H9 (cell line): ENCODE measurements around the gene CD46. TPM values are rescaled to one million over a fixed set of nuclear protein-coding genes. Genes with fewer than 3 reads are reported as not detected.

ENCODE experiments used
- DNase-seq: peaks from one replicate; pipeline ENCODE4 v3.0.0-alpha.2; 2017
- H2AFZ ChIP-seq: one replicate; pipeline ENCODE4 v1.6.1; 2013; ENCODE audit warnings: mild to moderate bottlenecking, low read length, control low read depth, moderate library complexity
- H2AK5ac ChIP-seq: 2 replicates; pipeline ENCODE4 v1.6.1; 2013; ENCODE audit warnings: low read length, control low read depth, mixed read lengths; ENCODE audit not compliant: insufficient read length
- H2BK120ac ChIP-seq: one replicate; pipeline ENCODE4 v1.6.1; 2013; ENCODE audit warnings: low read depth, mild to moderate bottlenecking, low read length, control low read depth, inconsistent platforms; ENCODE audit not compliant: poor library complexity, severe bottlenecking
- H2BK12ac ChIP-seq: 2 replicates; pipeline ENCODE4 v1.6.1; 2013; ENCODE audit warnings: low read length, control low read depth, mixed read lengths, low read depth; ENCODE audit not compliant: insufficient read length
- H2BK15ac ChIP-seq: 2 replicates; pipeline ENCODE4 v1.6.1; 2013; ENCODE audit warnings: low read depth, low read length, control low read depth
- H2BK20ac ChIP-seq: one replicate; pipeline ENCODE4 v1.6.1; 2013; ENCODE audit warnings: low read depth, mild to moderate bottlenecking, low read length, control low read depth, inconsistent platforms; ENCODE audit not compliant: poor library complexity, severe bottlenecking
- H2BK5ac ChIP-seq: 2 replicates; pipeline ENCODE4 v1.6.1; 2013; ENCODE audit warnings: low read length, control low read depth, mixed read lengths; ENCODE audit not compliant: insufficient read length
- H3K14ac ChIP-seq: 2 replicates; pipeline ENCODE4 v1.6.1; 2013; ENCODE audit warnings: low read length, control low read depth; ENCODE audit not compliant: insufficient read depth
- H3K18ac ChIP-seq: 2 replicates; pipeline ENCODE4 v1.6.1; 2013; ENCODE audit warnings: low read depth, mild to moderate bottlenecking, mixed read lengths, low read length, control low read depth; ENCODE audit not compliant: insufficient read length
- H3K23ac ChIP-seq: 2 replicates; pipeline ENCODE4 v1.6.1; 2013; ENCODE audit warnings: low read length, control low read depth, mixed read lengths, low read depth; ENCODE audit not compliant: insufficient read length
- H3K23me2 ChIP-seq: 2 replicates; pipeline ENCODE4 v1.6.1; 2013; ENCODE audit warnings: low read depth, mild to moderate bottlenecking, mixed read lengths, low read length, control low read depth; ENCODE audit not compliant: insufficient read length, poor library complexity, severe bottlenecking
- H3K27ac ChIP-seq: 2 replicates; pipeline ENCODE4 v1.5.1; 2013; ENCODE audit warnings: low read length, control low read depth, mixed read lengths, low read depth; ENCODE audit not compliant: insufficient read length
- H3K27me3 ChIP-seq: 2 replicates; pipeline ENCODE4 v1.6.1; 2013; ENCODE audit warnings: low read length, control low read depth, inconsistent platforms; ENCODE audit not compliant: insufficient read depth
- H3K4ac ChIP-seq: 2 replicates; pipeline ENCODE4 v1.6.1; 2013; ENCODE audit warnings: low read depth, mild to moderate bottlenecking, control low read depth, inconsistent platforms, low read length, moderate library complexity
- H3K4me1 ChIP-seq: 2 replicates; pipeline ENCODE4 v1.6.1; 2013; ENCODE audit warnings: low read length, control low read depth, inconsistent platforms; ENCODE audit not compliant: insufficient read depth
- H3K4me2 ChIP-seq: 2 replicates; pipeline ENCODE4 v1.6.1; 2013; ENCODE audit warnings: low read length, control low read depth, mixed read lengths; ENCODE audit not compliant: insufficient read length, insufficient read depth
- H3K56ac ChIP-seq: 2 replicates; pipeline ENCODE4 v1.6.1; 2013; ENCODE audit warnings: low read depth, mild to moderate bottlenecking, mixed read lengths, low read length, control low read depth; ENCODE audit not compliant: insufficient read length
- H3K79me1 ChIP-seq: 2 replicates; pipeline ENCODE4 v1.6.1; 2013; ENCODE audit warnings: low read depth, mild to moderate bottlenecking, moderate library complexity, low read length, control low read depth, inconsistent platforms; ENCODE audit not compliant: insufficient read depth, poor library complexity, severe bottlenecking
- H3K79me2 ChIP-seq: 2 replicates; pipeline ENCODE4 v1.6.1; 2013; ENCODE audit warnings: low read length, control low read depth, inconsistent platforms; ENCODE audit not compliant: insufficient read depth
- H3K9ac ChIP-seq: 2 replicates; pipeline ENCODE4 v1.6.1; 2013; ENCODE audit warnings: low read length, control low read depth, mixed read lengths; ENCODE audit not compliant: insufficient read length; ENCODE audit errors: extremely low read depth
- H3K9me3 ChIP-seq: one replicate; pipeline ENCODE4 v1.6.1; 2013; ENCODE audit warnings: low read depth, low read length, inconsistent platforms; ENCODE audit not compliant: control insufficient read depth
- H3T11ph ChIP-seq: one replicate; pipeline ENCODE4 v1.6.1; 2013; ENCODE audit warnings: mild to moderate bottlenecking, low read length, control low read depth, inconsistent platforms
- H4K20me1 ChIP-seq: one replicate; pipeline ENCODE4 v1.6.1; 2013; ENCODE audit not compliant: control insufficient read depth, insufficient read length, insufficient read depth
- H4K5ac ChIP-seq: 2 replicates; pipeline ENCODE4 v1.6.1; 2013; ENCODE audit warnings: low read depth, mild to moderate bottlenecking, mixed read lengths, low read length, control low read depth; ENCODE audit not compliant: insufficient read length
- H4K8ac ChIP-seq: replicated peaks from 2 replicates; pipeline ENCODE4 v1.6.1; 2013; ENCODE audit warnings: low read length, control low read depth, mixed read lengths, low read depth; ENCODE audit not compliant: insufficient read length
- H4K91ac ChIP-seq: 2 replicates; pipeline ENCODE4 v1.6.1; 2013; ENCODE audit warnings: low read depth, mild to moderate bottlenecking, moderate library complexity, mixed read lengths, low read length, control low read depth; ENCODE audit not compliant: insufficient read length
- H3K27ac Mint-ChIP-seq, 3 experiments: 2 replicates in 2 of 3; 3 replicates in 1 of 3; pipeline ENCODE4 v1.8.0; 2020 to 2021; ENCODE audit warnings: mixed read lengths in 3 of 3, mild to moderate bottlenecking in 1 of 3, moderate library complexity in 1 of 3
- H3K27me3 Mint-ChIP-seq: 2 replicates; pipeline ENCODE4 v1.8.0; 2021; ENCODE audit warnings: low read depth, mild to moderate bottlenecking, moderate library complexity, mixed read lengths
- H3K36me3 Mint-ChIP-seq, 3 experiments: 2 replicates in 2 of 3; 3 replicates in 1 of 3; pipeline ENCODE4 v1.8.0; 2020 to 2021; ENCODE audit warnings: low read depth in 3 of 3, mixed read lengths in 3 of 3; ENCODE audit not compliant: insufficient read depth in 1 of 3
- H3K4me1 Mint-ChIP-seq, 2 experiments: 2 replicates each; pipeline ENCODE4 v1.8.0; 2020; ENCODE audit warnings: mixed read lengths in 2 of 2
- H3K4me3 Mint-ChIP-seq, 2 experiments: 2 replicates in 1 of 2; 3 replicates in 1 of 2; pipeline ENCODE4 v1.8.0; 2020 to 2021; ENCODE audit warnings: mild to moderate bottlenecking in 2 of 2, mixed read lengths in 2 of 2, moderate library complexity in 1 of 2
- H3K9me3 Mint-ChIP-seq, 2 experiments: 2 replicates in 1 of 2; 3 replicates in 1 of 2; pipeline ENCODE4 v1.8.0; 2020; ENCODE audit warnings: mild to moderate bottlenecking in 2 of 2, mixed read lengths in 2 of 2, moderate library complexity in 1 of 2
- CTCF ChIP-seq: fragments of 200-600 bp; sonication (generic); conservative IDR thresholded peaks from 3 replicates; pipeline ENCODE4 v1.8.0; 2021; ENCODE audit warnings: antibody characterized with exemption, mild to moderate bottlenecking
- WGBS: extraction: QIAGEN DNeasy Blood & Tissue Kit; methylation state at CpG from one replicate; pipeline ENCODE4 v1.1.7; 2013; ENCODE audit warnings: missing lambda C conversion rate, low lambda C conversion rate, mixed read lengths; ENCODE audit not compliant: insufficient read length; ENCODE audit errors: extremely low coverage; 5-methylcytosine and 5-hydroxymethylcytosine counted together
- total RNA-seq: library from RNA; stranded (reverse); gene quantifications from 2 replicates; pipeline ENCODE4 v1.2.1, GENCODE V29; 2021

Gene CD46
- total RNA-seq, 1 experiment from 2014 or later: 89.2 TPM

GRCh38 chr1:207794861-207795260, 43.0 kb downstream of the CD46 start:
- no peak overlapping the region for H2BK12ac ChIP-seq
- Mint-ChIP-seq H3K36me3 (peaks cover 6 to 31% (median 29%) of the 10 kb centered on the region in 3 experiments; a peak in 6 of 7 replicates), H3K4me1 (peaks cover 0 to 3% of the 10 kb centered on the region in 2 experiments; a peak in 1 of 4 replicates), H3K4me3 (no peak overlapping the region), H3K27me3 (no peaks in the 10 kb centered on the region), H3K27ac (no peak overlapping the region), H3K9me3 (no peaks in the 10 kb centered on the region)
- H3K56ac ChIP-seq: no peak overlapping the region
- H3K27ac ChIP-seq: no peak overlapping the region
- no peak for DNase-seq
- no peak for TF ChIP-seq CTCF
- H3K79me1 ChIP-seq: no peaks in the 10 kb centered on the region
- no CpG with 5 or more reads among the region's 2 CpGs for WGBS
- no peak overlapping the region for H3K14ac ChIP-seq
- H2BK5ac ChIP-seq: no peak overlapping the region
- no peak overlapping the region for H4K8ac ChIP-seq
- no peak overlapping the region for H3K4me2 ChIP-seq
- no peak overlapping the region for H3K9ac ChIP-seq
- H4K91ac ChIP-seq: no peak overlapping the region
- no peaks in the 10 kb centered on the region for H3K79me2 ChIP-seq
- H2AK5ac ChIP-seq: no peak overlapping the region
- H3K18ac ChIP-seq: no peak overlapping the region
- no peaks in the 10 kb centered on the region for H4K20me1 ChIP-seq
- H3T11ph ChIP-seq: no peak overlapping the region
- no peaks in the 10 kb centered on the region for H3K23me2 ChIP-seq
- no peak overlapping the region for H3K23ac ChIP-seq
- no peaks in the 10 kb centered on the region for H3K9me3 ChIP-seq
- H2BK15ac ChIP-seq: no peak overlapping the region
- no peak overlapping the region for H2AFZ ChIP-seq
- H3K4me1 ChIP-seq: no peaks in the 10 kb centered on the region
- no peak overlapping the region for H4K5ac ChIP-seq
- H2BK20ac ChIP-seq: no peak overlapping the region
- no peak overlapping the region for H3K4ac ChIP-seq
- no peaks in the 10 kb centered on the region for H3K27me3 ChIP-seq
- no peak overlapping the region for H2BK120ac ChIP-seq
